NOMO-1 treated with dmso at 0.1 percent for 144 hours (cell line): ENCODE data around the gene HSPB7.
"Not testable (repeated sequence)": the region's sequence is repeated elsewhere in the genome, so short reads cannot be mapped to it uniquely, and the experiment has no call there.

Experiments used
- DNase-seq: peaks from one replicate; lab custom pipeline; 2025; ENCODE audit not compliant: unreplicated experiment; lab: John Stamatoyannopoulos, UW

Gene HSPB7

DNA sequence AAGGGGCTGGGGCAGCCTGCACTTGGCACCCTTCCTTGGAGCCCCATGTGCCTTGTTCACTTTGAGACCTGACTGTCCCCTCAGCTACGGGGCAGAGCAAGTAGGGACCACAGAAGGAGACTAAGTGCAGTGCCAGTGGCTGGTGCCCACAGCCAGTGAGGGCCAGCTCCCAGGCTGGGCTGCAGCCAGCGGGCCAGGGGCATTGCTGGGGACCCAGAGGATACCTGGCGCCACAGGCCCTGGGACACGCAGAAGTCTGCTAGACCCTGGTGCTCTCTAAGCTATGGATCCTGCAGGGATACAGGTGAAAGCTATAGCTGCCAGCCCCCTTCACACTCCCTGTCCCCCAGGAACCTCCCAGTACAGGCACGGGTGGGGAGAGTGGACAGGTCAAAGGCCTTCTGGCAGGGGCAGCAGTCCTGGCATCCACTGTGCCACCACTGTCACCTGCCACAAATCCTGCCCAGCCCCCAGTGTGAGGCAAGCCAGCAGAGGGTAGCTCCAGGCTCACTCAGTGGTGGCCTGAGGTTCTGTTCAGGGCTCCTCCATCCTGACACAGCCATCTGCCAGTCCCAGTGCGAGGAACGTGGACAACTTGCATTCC, 5.3 kb upstream of the HSPB7 start:
- no peak for DNase-seq

- no peak for DNase-seq
Observed at GRCh38 chr1:16022393-16022792, 4.5 kb upstream of the HSPB7 start.

DNA sequence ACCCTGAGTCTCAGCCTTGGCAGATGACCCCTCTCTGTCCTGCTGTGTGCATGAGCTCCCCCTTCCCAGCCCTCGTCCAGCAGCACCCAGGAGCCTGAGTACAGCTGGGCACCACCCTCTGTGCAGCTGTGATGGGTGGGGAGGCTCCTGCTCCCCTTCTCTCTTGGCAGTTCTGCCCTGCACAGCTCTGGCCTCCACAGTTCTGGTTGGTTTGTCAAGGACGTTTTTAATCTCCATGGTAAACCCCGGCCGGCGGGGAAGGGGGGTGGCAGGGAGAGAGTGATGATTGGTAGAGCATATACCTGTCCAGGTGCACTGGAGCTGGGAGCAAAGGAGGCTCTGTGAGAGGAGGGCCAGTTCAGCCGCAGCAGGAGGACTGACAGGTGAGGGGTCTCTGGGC, 3.8 kb upstream of the HSPB7 start, which contains the start of gene CLCNKA:
TSS of gene CLCNKA (plus strand) at position 356 of the 400 bp plus-strand sequence. CDS start 584 bp downstream, outside the sequence.
- no peak for DNase-seq

DNA sequence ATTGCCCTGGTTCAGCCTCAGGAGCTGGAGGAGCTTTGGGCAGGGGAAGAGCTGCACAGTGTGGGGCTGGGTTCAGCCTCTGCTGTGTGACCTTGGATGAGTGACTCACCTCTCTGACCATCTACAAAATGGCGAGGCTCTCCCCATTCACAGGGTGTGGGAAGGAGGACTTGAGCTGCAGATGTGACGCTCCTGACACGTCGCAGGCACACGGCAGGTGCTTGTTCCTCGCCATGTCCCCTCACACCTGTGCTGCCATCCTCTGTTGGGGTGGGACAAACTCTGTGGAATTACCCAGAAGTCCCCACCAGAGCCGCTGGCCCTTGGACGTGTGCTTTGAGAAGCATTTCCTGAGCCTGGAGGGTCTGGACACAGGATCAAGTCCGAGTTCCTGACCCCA, 3.0 kb upstream of the HSPB7 start:
- DNase-seq = not testable (repeated sequence)

- DNase-seq = no peak
Observed at GRCh38 chr1:16020325-16020724, 2.5 kb upstream of the HSPB7 start.

- DNase-seq = no peak
Observed at GRCh38 chr1:16019644-16020277, 1.9 kb upstream of the HSPB7 start.

- no peak for DNase-seq
Observed at GRCh38 chr1:16018749-16019643, 1.2 kb upstream of the HSPB7 start.

DNA sequence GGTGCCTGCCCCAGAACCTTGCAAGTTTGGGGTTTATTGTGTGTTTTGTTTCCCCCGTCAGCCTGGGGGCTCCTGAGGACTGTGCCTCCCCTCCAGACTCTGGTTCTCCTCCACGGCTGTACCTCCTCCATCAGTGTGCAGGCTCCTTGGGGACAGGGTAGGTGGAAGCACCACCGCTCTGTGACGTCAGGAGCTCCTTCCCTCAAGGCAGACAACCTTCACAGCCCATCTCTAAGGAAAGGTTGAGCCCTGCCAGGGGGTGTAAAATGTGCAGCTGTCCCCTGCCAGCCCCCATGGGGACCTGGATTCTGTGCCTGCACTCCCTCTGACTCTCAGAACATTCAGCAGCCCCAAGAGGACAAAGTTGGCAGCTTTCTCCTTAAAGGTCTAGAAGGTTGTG, 465 bp upstream of the HSPB7 start:
- no peak for DNase-seq

- no peak for DNase-seq
Observed at GRCh38 chr1:16017076-16017460, 775 bp downstream of the HSPB7 start.

GRCh38 chr1:16015960-16016901, 1.6 kb downstream of the HSPB7 start:
- DNase-seq = no peak

GRCh38 chr1:16015491-16015890, 2.4 kb downstream of the HSPB7 start:
- no peak for DNase-seq

DNA sequence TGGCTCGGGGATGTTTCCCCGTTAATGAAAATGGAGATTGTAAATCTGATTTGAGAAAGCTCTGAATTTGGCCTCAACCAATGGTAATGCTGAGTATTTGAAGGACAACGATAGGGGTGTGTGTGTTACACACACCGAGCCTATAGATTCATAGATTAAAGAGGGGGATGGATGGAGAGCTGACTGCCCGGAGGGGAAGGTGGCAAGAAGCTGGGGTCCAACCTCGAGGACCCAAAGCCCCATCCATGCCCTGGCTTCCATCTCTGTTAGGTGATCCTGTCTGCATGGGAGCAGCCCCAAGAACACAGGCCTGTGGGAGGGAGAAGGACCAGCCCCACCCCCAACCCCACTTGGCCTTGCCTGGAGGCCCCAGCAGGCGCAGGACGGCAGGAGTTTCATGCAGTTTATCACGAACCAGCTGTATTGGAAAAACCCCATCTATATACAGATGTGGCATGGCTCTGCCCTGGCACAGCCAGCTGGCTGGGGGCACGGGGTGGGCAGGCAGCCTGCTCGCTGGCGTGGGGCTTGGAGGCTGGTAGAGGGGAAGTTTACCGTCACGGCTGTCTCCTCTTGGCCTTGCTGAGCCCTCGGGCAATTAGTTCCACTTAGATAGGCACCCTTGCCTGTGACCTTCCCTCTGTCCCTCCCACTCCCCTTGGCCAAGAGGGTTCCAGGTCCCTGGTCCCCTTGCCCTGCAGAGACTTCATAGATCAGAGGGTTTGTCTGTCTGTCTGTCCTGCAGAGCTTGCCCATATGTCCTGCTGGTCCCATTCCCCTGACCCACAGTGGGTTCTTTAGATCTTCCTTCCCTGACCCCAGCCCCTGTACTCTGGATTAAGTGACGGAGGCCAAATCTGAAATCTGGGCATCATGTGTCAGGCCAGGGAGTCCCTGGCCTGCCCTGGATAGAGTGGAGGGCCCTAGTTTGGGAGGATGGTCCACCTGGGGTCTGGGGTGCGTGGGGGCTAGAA, 3.0 kb downstream of the HSPB7 start:
- DNase-seq = peak; percentile 9

- DNase-seq = no peak
Observed at GRCh38 chr1:16013908-16014258, 4.0 kb downstream of the HSPB7 start.

GRCh38 chr1:16013220-16013907, 4.5 kb downstream of the HSPB7 start:
- peak; percentile 40 for DNase-seq

DNA sequence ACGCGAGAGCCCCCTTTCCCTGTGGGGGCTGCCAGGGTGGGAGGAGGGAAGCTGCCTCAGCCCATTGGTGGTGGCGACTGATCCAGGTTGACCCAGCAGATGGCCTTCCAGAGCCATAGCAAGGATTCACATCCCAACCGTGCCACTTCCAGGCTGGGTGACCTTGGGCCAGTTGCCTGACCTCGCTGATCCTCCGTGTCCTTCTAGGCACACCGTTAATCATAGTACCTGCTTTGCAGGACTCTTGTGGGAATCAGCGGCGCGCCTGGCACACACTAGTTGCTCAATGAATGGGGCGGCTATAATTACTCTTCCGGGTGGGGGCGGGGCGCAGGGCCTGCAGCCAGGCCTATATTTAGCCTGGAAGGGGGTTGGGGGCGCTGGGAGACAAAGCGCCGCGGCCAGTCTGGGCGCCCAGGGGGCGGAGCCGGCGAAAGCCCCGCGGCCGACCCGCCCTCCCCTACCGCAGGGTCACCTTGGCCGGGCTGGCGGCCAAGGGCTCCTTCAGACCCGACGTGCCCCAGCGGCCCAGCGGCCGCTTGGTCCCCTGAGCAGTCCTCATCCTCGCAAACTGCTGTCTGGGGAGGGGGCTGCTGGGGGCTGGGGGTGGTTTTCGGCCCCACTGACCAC, 5.1 kb downstream of the HSPB7 start:
- DNase-seq = peak; percentile 56

GRCh38 chr1:16011936-16012589, 5.8 kb downstream of the HSPB7 start:
- DNase-seq = no peak

DNA sequence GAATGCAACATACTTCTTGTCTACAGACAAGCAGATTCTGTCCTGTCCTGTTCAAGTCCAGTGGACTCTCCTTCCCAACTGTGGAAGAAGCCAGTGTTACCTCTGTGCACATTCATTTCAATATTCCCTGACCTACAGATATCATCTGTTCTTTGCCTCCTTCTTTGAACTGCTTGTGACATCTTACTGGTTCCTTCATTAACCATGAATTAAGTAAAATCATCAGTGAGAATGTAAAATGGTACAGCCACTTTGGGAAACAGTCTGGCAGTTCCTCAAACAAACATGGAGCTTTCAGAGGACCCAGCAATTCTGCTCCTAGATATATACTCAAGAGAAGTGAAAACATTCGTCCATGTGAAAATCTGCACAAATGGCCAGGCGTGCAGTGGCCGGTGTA, 7.0 kb downstream of the HSPB7 start:
- DNase-seq = no peak

DNA sequence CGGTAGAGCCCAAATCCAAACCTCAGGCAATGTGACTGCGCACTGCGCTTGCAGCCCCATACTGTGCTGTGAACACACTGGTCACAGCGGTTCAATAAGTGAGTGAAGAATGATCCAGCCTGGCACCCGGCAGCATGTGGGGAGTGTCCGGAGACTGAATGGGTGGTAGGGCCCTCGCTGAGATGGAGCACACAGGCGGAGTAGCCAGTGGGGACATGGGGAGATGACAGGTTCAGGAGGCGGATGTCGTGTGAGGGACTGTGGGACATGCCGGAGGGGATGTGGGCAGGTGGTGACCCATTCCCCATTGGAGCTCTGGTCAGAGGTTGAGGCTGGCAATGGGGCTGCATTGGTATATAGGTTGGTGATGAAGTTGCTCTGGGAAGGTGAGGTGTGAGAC, 8.2 kb downstream of the HSPB7 start:
- no peak for DNase-seq
